Muscle of leg (tissue), 11 donors: ENCODE data around the gene POLR2M. TPM values are rescaled to one million over a fixed set of nuclear protein-coding genes. Genes with fewer than 3 reads are reported as not detected.

ENCODE experiments used
- DNase-seq: peaks from one replicate; pipeline ENCODE4 v3.0.0; 2013
- H3K27ac ChIP-seq: one replicate; pipeline ENCODE4 v1.5.1; 2013; ENCODE audit warnings: mild to moderate bottlenecking, low read length, control low read depth
- H3K27me3 ChIP-seq: one replicate; pipeline ENCODE4 v1.6.1; 2013; ENCODE audit warnings: low read length; ENCODE audit not compliant: control insufficient read depth, insufficient read depth
- H3K36me3 ChIP-seq: one replicate; pipeline ENCODE4 v1.6.1; 2013; ENCODE audit warnings: low read length; ENCODE audit not compliant: control insufficient read depth, insufficient read depth
- H3K4me1 ChIP-seq: one replicate; pipeline ENCODE4 v1.6.1; 2013; ENCODE audit warnings: low read length; ENCODE audit not compliant: control insufficient read depth, insufficient read depth
- H3K4me3 ChIP-seq: one replicate; pipeline ENCODE4 v1.5.1; 2013; ENCODE audit warnings: low read length, control low read depth
- H3K9me3 ChIP-seq: replicated peaks from 2 replicates; pipeline ENCODE4 v1.6.1; 2013; ENCODE audit warnings: low read depth, low read length; ENCODE audit not compliant: control insufficient read depth
- WGBS: methylation state at CpG from one replicate; pipeline ENCODE4 v1.1.5; 2013; ENCODE audit warnings: missing lambda C conversion rate; ENCODE audit not compliant: insufficient coverage; 5-methylcytosine and 5-hydroxymethylcytosine counted together
- polyA plus RNA-seq, 8 donors: library from polyadenylated mRNA; unstranded; fragments of 120-200 nt; gene quantifications; one replicate each; pipeline versions ENCODE4 v1.2.1 to v1.2.3, GENCODE V29; 2013; ENCODE audit warnings: inconsistent platforms in 1 of 8, low replicate concordance in 1 of 8; ENCODE audit not compliant: insufficient read length in 8 of 8, insufficient read depth in 1 of 8
- total RNA-seq: library from RNA; stranded (reverse); fragments of 120-200 nt; gene quantifications from one replicate; pipeline ENCODE4 v1.2.4, GENCODE V29; 2013

Gene POLR2M
- total and polyA plus RNA-seq, 9 donors: 33.9 to 89.7 (median 39.4) TPM

DNA sequence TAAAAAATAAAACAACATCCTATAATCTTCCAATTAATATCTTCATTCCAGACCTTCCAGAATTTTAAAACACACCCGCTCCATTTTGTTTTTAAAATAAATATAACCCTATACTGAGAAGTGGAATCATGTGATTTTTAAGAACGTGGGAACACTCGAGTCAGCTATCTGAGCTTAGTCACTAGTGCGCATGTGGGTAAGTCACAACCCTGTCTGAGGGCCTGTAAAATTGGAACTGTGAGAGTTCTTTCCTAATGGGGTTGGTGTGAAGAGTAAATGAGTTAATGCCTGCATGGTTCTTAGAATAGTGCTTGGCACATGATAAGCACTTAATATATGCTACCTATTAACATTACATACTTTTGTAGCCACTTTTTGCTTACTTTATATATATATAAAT, 19.9 kb upstream of the POLR2M start:
- Histone ChIP-seq H3K4me3 (no peak overlapping the region), H3K4me1 (no peaks in the 10 kb centered on the region), H3K27ac (no peak overlapping the region), H3K27me3 (no peaks in the 10 kb centered on the region), H3K36me3 (no peaks in the 10 kb centered on the region), H3K9me3 (no peaks in the 10 kb centered on the region)
- WGBS: 100% methylated on average over 1 of the region's 4 CpGs
- DNase-seq: no peak

DNA sequence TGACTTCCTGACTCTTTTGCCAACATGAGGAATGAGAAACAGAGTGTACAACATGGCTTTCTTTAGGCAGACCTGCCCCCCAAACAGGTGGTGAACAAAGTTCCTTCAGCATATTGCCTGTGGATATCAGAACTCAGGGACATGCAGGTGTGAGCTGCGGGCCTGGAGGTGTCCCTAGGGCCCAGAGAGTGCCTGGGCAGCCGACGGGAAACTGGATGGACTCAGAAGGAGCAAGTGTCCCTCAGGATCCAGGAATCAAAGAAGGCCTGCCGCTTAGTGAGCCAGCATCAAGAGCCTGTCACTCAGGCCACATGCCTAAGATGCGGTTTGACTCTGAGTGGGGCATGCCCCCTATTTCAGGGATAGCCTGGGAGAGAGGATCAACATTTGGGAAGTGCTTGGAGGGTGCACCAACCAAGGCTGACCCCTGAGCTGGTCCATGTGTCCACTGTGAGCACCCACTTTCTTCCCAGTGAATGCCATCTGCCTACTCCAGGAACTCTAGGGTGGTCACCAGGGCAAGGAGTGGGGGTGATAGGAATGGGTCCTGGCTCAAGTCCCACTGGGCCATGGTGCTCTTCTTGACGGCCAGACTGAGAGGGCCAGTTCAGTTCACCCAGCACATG, 16.1 kb upstream of the POLR2M start:
- Histone ChIP-seq H3K36me3 (no peaks in the 10 kb centered on the region), H3K9me3 (no peaks in the 10 kb centered on the region), H3K4me1 (no peaks in the 10 kb centered on the region), H3K27me3 (no peaks in the 10 kb centered on the region), H3K27ac (no peak overlapping the region), H3K4me3 (no peak overlapping the region)
- DNase-seq: no peak
- 85% methylated on average over 6 of the region's 6 CpGs for WGBS

DNA sequence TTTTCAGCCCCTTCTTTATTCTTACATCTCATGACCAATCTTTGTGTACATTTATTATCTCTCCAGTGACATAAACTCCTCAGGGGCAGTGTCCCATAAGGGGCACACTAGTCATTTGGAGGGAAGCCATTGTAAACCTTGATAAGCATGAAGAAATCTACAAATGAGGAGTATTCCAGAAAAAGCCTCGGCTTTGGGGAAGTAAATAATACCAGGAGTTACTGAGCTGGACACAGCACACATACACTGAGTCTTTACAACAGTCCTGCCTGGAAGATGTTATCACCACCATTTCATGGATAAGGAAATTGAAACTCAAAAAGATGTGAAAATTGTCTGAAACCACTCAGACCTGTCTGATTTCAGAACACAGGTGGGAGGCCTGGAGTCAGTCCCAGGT, 15.4 kb upstream of the POLR2M start:
- Histone ChIP-seq H3K27me3 (no peaks in the 10 kb centered on the region), H3K27ac (no peak overlapping the region), H3K4me3 (no peak overlapping the region), H3K9me3 (no peaks in the 10 kb centered on the region), H3K36me3 (no peaks in the 10 kb centered on the region), H3K4me1 (no peaks in the 10 kb centered on the region)
- no peak for DNase-seq
- WGBS: no CpG with 5 or more reads among the region's 1 CpG

DNA sequence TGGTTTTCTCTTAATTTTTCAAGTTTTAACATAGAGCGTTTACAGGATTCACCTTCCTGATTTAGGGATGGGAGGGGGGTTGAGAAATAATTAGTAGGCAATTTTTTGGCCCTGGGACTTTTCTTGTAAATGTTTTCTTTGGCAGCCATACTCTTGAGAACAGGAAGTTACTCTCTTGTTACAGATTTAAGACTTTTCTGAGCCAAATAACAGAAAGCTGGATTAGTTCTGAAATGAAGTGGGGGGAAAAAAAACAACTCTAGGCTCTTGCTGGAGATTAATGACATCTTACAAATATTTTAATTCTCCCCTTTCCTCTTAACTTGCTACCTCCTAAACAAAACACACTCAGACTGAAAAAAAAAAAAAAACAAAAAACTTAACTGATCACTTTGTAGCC, 13.8 kb upstream of the POLR2M start:
- no peak overlapping the region for H3K4me3 ChIP-seq
- H3K4me1 ChIP-seq: no peaks in the 10 kb centered on the region
- peak; percentile 62 for DNase-seq
- H3K36me3 ChIP-seq: no peaks in the 10 kb centered on the region
- H3K27ac ChIP-seq: peak overlapping the region; percentile 17
- H3K27me3 ChIP-seq: no peaks in the 10 kb centered on the region
- 60% methylated on average over 1 of the region's 1 CpG for WGBS
- H3K9me3 ChIP-seq: no peaks in the 10 kb centered on the region

DNA sequence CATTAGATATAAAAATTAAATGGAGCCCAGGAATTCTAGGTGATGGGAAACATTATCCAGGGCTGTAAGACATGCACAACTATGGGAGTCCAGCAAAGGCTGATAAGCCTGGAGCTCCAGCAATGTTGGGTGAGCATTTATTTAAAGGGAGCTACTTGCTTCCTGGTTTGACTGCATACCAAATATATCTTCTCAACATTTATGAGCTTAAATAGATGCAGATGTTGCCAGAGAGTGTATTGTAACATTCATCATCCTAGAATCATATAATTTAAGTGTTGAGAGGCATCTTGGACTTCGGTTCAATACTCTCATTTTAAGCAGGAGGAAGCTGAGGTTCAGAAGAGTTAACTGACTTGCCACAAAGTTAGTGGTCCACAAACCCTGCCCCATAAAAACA, 12.2 kb upstream of the POLR2M start:
- no peaks in the 10 kb centered on the region for H3K9me3 ChIP-seq
- H3K4me1 ChIP-seq: no peaks in the 10 kb centered on the region
- H3K4me3 ChIP-seq: no peak overlapping the region
- H3K27ac ChIP-seq: no peak overlapping the region
- no peaks in the 10 kb centered on the region for H3K27me3 ChIP-seq
- H3K36me3 ChIP-seq: no peaks in the 10 kb centered on the region
- DNase-seq: peak; percentile 11
- no CpG with 5 or more reads among the region's 1 CpG for WGBS

DNA sequence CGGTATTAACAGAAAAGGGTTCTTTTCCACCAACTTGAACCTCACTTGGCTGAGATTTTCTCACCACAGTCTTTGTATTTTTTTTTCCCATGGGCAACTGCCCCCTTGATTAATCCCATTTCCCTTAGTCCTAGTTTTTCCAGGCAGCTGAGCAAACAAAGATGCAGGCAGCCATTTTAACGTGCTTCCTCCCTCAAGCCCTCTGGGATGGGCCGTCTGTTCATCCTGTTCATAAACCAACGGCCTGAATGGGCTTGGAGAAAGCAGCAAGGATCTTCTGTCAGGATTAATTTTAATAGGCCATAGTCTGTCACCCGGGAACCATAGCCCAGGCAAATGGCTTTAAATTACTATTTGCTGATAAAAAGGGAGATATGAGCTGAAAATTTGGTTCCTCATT, 10.4 kb upstream of the POLR2M start:
- WGBS: 83% methylated on average over 1 of the region's 5 CpGs
- Histone ChIP-seq H3K4me3 (no peak overlapping the region), H3K27me3 (peaks cover 4% of the 10 kb centered on the region), H3K9me3 (no peaks in the 10 kb centered on the region), H3K27ac (peak overlapping the region; percentile 20), H3K4me1 (no peaks in the 10 kb centered on the region), H3K36me3 (no peaks in the 10 kb centered on the region)
- peak; percentile 30 for DNase-seq

DNA sequence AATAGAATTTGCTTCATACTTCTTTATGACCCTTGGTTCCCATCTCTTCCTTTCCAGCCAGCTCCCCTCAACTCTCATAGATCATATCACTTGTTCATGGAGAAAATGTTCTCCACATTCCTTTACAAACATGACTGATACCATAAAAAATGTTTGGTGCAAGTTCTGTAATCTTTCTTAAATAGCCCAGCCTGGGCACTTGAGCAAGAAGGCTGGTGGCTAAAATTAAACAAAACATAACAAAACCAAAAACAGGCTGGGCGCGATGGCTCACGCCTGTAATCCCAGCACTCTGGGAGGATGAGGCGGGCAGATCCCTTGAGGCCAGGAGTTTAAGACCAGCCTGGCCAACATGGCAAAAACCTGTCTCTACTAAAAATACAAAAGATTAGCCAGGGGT, 8.9 kb upstream of the POLR2M start:
- no peak for DNase-seq
- Histone ChIP-seq H3K36me3 (no peaks in the 10 kb centered on the region), H3K9me3 (no peaks in the 10 kb centered on the region), H3K4me3 (no peak overlapping the region), H3K27me3 (peaks cover 5% of the 10 kb centered on the region), H3K4me1 (no peaks in the 10 kb centered on the region), H3K27ac (no peak overlapping the region)
- WGBS: no CpG with 5 or more reads among the region's 4 CpGs

DNA sequence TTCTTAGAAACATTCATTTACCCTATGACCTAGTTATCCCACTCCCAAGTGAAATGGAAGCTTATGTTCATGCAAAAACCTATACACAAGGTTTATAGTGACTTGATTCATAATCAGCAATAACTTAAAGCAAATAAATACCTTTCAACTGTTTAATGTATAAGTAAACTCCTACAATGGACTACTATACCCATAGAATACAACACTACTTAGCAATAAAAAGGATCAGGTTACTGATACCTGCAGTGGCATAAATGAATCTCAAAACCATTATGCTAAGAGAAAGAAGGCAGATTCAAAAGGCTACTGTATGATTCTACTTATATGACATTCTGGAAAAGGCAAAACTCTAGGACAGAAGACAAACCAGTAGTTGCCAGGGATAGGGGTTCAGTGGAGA, 8.3 kb upstream of the POLR2M start:
- Histone ChIP-seq H3K27me3 (peaks cover 5% of the 10 kb centered on the region), H3K4me1 (no peaks in the 10 kb centered on the region), H3K9me3 (no peaks in the 10 kb centered on the region), H3K36me3 (no peaks in the 10 kb centered on the region), H3K27ac (no peak overlapping the region), H3K4me3 (no peak overlapping the region)
- DNase-seq: no peak

DNA sequence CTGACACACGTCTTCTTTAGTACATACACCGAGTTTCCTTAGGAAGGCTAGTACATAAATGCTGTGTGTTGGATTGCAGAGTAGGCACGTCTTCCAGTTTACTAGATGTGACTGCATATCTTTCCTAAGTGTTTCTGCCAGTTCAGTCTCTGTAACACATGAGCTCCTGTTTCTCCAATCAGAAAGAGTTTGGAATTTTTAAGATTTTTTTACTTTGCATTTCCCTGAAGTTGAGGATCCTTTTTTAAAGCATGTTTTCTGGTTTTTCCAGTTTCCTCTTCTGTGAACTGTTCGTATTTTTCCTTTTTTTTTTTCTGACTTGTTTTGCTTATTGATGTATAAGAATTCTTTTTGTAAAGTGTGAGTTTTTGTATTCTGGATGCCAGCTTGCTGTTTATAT, 7.5 kb upstream of the POLR2M start:
- Histone ChIP-seq H3K36me3 (no peaks in the 10 kb centered on the region), H3K27ac (no peak overlapping the region), H3K27me3 (peaks cover 5% of the 10 kb centered on the region), H3K4me1 (no peaks in the 10 kb centered on the region), H3K4me3 (no peak overlapping the region), H3K9me3 (no peaks in the 10 kb centered on the region)
- no peak for DNase-seq
- no CpG with 5 or more reads among the region's 4 CpGs for WGBS

DNA sequence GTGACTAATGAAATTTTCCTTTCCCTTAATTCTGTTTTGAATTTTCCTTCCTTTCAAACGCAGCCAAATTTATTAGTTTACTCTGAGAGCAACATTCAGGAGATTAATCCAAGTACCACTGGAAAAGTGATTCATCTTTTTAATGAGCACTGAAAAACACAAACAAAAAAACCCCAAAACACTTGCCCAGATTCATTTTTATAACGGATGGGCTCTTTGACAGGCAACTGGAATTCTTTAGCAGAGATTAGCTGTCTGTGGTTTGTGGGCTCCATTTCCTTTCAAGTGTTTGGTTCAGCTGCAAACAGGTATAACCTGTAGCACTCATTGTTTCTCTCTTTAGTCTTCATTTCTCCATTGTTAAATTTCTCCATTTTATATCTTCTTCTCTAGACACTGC, 3.1 kb upstream of the POLR2M start:
- Histone ChIP-seq H3K27me3 (peaks cover 5% of the 10 kb centered on the region), H3K4me1 (peaks cover 6% of the 10 kb centered on the region), H3K36me3 (no peaks in the 10 kb centered on the region), H3K4me3 (no peak overlapping the region), H3K9me3 (no peaks in the 10 kb centered on the region), H3K27ac (no peak overlapping the region)
- no CpG with 5 or more reads among the region's 2 CpGs for WGBS
- no peak for DNase-seq

DNA sequence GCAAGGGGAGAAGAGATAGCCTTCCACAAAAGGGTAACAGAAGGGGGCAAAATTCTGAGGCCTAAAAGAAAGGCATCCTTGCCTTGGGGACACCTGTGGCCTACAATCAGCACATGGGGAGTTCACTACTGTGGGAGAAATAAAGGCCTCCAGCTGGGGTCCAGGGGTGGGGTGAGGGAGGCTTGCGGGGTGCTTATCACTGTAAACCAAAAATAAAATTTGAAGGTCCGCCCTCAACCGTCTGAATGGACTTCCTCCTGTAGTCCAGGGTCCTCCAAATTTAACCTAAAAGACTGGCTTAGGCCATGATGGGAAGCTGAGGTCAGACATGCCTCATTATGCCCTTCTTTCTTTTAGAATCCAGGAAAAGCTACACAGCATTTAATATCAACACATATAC, 2.1 kb upstream of the POLR2M start:
- DNase-seq: no peak
- 96% methylated on average over 3 of the region's 3 CpGs for WGBS
- Histone ChIP-seq H3K4me3 (no peak overlapping the region), H3K27ac (no peak overlapping the region), H3K27me3 (peaks cover 5% of the 10 kb centered on the region), H3K36me3 (peaks cover 5% of the 10 kb centered on the region), H3K9me3 (no peaks in the 10 kb centered on the region), H3K4me1 (peaks cover 10% of the 10 kb centered on the region)
